AG10803 (cell line): ENCODE results near the gene LCAT.

Experiments used
- DNase-seq: peaks from one replicate; pipeline ENCODE4 v3.0.0; 2010; ENCODE audit warnings: low read depth
- H3K4me3 ChIP-seq: 2 replicates; pipeline ENCODE4 v1.5.1; 2011; ENCODE audit warnings: mild to moderate bottlenecking, low read length, control low read depth
- TF ChIP-seq, protein P1 (sequence below): conservative IDR thresholded peaks from 2 replicates; pipeline ENCODE4 v1.5.1; 2011; ENCODE audit warnings: mild to moderate bottlenecking, low read length, control low read depth, inconsistent platforms

Gene LCAT

DNA sequence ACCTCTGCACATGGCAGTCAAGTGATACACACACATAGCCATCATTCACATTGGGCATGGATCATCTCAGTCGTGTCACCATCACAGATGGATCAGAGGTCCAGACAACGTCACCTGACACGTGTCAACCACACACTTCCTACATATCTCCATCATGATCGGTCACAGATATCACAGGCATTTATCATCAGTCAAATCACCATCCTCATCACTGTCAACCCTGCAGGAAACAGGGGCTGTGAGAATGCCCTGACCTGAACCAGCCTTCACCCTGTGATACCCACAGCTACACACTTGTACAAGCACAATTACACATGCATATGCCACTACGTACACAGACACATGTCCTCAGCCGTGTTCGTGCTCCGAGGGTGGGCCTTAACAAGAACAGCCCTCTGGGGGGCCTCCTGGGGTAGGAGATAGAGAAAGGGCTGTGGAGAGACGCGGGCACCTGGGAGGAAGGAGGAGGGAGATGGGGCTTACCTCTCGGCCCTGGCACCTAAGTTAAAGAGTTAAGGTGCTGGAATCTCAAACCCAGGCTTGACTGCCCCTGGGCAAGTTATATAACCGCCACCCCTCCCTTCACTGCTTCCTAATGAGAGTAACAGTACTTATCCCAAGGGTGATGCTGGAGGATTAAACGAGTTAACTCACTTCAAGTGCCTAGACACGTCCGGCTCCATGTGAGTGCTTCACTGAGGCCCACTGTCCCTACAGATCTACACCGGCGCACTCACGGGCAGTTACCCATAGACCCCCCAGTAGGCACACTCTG, 23.4 kb upstream of the LCAT start:
- DNase-seq: peak; percentile 34

DNA sequence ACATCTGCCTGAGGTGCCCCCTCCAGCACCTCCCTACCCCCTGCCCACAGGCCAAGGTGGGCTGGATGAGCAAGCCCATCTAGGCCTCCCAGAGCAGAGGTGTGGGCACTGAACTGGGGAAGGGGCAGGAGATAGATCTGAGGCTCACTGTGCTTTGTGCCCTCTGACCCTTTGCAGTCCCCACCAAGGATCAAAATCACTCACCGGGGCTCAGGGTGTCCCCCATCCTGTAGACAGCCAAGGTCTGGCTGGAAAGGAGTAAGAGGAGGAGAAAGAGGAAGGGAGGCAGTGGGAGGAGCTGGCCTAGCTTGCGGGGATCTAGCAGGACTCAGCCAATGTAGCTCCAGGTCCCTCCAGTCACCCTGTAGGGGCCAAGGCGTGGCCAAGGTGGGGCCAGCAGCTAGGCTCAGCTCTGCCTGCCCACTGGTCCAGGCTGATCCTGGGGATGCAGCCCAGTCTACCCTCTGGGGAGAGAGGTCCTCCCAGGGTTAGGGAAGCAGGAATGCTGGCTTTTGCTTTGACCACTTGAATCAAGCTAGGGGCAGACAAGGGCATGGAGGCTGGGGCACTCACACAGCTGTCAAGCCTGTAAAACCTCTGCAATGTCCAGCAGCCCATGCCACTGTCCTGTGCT, 22.7 kb upstream of the LCAT start:
- peak; percentile 68 for DNase-seq
- peak overlapping the region; percentile 99 for H3K4me3 ChIP-seq
- TF ChIP-seq, protein P1, sequence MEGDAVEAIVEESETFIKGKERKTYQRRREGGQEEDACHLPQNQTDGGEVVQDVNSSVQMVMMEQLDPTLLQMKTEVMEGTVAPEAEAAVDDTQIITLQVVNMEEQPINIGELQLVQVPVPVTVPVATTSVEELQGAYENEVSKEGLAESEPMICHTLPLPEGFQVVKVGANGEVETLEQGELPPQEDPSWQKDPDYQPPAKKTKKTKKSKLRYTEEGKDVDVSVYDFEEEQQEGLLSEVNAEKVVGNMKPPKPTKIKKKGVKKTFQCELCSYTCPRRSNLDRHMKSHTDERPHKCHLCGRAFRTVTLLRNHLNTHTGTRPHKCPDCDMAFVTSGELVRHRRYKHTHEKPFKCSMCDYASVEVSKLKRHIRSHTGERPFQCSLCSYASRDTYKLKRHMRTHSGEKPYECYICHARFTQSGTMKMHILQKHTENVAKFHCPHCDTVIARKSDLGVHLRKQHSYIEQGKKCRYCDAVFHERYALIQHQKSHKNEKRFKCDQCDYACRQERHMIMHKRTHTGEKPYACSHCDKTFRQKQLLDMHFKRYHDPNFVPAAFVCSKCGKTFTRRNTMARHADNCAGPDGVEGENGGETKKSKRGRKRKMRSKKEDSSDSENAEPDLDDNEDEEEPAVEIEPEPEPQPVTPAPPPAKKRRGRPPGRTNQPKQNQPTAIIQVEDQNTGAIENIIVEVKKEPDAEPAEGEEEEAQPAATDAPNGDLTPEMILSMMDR: no peak

More for the DNA sequence above, 23.4 kb upstream of the LCAT start:
- TF ChIP-seq, protein P1: no peak
- H3K4me3 ChIP-seq: peak overlapping the region; percentile 99

DNA sequence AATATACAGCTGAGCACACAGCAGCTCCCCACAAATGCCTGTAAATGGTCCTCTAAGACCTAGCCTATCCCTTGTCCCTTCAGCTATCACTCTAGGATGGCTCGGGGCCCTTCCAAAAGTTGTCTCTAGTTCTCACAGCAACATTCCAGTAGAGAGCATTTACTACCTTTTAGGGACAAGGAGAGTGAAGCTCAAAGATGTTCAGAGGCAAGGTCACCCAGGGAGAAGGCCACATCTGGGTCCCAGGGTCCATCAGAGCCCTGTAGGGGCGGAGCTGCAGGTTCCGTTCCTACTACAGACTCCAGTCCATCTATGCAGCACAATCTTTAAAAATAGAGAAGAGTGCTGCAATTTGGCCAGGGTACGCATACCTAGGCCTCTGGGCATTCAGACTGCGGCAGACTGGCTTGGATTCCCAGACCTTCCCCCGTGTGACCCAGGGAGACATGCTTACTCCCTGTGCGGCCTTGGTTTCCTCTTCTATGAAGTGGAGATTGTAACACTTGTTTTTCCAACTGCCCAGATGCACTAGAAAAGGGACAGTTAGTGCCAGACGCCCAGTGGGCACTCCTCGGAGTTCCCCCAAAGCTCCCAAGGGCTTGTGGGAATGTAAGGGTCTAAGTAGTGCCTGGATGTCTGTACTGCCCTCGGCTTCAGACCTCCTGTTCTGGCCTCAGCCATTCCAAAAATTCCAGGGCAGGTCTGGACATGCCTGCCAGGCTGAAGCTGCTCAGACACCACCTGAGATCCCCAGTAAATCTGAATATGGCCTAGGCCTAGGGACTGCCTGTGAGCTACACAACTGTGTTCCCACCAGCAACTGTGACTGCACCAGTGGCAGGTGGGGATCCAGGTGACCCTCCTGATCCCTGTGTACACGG, 22.0 kb upstream of the LCAT start:
- TF ChIP-seq, protein P1: no peak
- H3K4me3 ChIP-seq: peak overlapping the region; percentile 99
- peak; percentile 46 for DNase-seq

DNA sequence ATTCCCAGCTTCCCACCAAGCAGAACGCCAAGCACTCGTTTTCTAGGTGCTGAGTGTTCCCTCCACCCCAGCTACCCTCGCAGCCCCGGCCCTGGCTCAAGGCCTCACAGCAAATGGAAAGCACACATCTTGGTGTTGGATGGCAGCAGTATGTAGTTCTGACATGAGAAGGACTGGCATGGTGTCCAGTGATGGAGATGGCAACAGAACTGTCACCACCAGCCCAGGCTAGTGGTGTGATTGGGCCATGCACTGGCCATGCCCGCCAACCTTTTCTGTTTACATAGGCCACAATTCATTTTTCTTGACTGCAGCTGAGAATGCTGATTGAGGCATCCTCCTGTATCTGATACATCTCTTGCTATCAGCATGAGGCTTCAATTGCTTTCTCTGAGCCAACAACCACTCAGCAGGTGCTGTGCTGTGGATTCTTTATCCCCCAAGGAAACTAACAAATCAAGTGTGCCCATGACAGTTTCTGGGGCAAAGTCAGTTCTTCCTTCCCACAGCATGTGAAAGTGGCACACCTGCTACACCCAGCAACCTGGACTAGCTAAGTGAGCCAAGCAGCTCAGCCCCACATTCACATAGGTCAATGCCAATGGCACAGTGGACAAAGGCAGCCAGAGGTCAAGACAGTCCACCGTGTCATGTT, 20.7 kb upstream of the LCAT start:
- TF ChIP-seq, protein P1: no peak

DNA sequence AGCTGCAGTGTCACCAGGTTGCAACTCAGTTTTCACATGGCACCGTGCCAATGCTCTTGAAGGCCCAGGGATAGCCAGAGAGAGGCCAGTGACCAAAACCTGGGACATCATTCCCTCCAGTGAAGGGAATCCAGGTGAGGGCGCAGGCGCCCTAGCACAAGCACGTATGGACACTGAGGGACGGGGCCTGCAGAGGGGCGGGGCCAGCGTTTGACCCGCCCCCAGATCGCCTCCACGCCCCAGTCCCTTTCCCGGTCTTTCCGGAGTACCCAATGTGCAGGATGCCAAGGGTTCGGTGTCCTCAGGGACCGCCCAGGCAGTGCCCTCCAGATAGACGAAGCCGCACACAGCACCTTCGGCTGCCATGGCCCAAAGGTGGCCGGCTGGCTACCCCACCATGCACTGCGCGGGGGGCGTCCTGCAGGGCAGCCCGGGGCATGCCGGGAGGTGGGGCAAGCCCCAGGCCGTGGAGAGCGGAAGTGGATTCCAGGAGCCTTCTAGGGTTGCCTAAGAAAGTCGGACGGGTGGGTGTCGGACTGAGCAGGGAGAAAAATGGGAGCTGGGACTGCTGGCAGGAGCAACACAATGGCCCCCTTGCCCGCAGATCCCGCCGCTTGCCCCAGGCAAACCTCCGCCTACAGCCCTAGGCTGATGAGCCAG, 19.9 kb upstream of the LCAT start:
- no peak for DNase-seq
- TF ChIP-seq, protein P1: no peak
- H3K4me3 ChIP-seq: no peak overlapping the region

More for the DNA sequence above, 20.7 kb upstream of the LCAT start:
- no peak for DNase-seq
- H3K4me3 ChIP-seq: peak overlapping the region; percentile 3; the same call in 1 of the 2 replicates

DNA sequence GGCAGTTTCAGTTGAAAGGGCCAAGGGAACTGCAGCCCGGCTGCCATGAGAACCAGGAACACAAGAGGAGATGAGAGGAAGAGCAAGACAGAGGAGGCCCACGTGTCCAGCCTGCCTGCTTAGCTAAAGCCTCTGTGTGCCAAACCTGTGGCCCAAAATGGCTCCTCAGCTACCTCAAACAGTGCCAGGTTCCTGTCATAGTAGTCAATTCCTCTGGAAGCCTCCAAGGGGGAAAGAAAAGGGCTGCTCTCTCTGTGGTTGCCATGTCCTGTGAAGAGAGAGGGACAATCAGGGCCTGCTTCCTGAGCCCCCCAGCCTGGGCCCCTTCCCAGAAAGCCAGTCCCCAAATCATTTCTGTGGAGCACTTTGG, 19.4 kb upstream of the LCAT start:
- no peak overlapping the region for H3K4me3 ChIP-seq
- TF ChIP-seq, protein P1: no peak
- DNase-seq: no peak
